Measurements from ENCODE around the gene RPA4.

The RPA4 gene

DNA sequence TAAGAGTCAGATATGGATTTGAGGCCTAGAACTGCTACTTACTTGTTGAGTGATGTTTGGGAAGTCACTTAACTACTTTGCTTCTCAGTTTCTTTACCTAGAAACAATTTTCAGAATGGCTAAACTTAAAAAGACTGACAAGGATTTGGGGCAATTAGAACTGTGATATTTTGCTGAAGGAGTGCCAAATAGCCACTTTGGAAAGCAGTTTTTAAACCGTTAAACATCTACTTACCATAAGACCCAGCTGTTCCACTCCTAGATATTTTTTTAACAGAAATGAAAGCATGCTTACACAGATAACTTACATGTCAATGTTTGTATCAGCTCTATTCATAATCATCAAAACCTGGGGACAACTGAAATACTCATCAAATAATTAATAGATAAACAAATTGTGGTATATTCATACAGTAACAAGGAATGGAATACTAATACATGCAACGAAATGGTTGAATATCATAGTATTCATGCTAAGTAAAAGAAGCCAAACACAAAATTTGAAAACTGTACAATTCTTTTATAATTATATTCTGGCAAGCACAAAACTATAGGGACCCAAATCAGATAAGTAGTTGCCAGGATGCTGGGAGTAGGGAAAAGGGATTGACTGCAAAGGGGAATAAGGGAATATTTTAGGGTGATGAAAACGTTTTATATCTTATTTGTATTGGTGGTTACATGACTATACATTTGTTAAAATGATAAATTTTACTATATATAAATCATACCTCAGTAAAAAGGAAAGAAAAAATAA is 24.0 kb downstream of the RPA4 start:
- H3K4me3 ChIP-seq (ENCODE audit: low read depth, low read length): no peak overlapping the region
- TF ChIP-seq, protein P1, sequence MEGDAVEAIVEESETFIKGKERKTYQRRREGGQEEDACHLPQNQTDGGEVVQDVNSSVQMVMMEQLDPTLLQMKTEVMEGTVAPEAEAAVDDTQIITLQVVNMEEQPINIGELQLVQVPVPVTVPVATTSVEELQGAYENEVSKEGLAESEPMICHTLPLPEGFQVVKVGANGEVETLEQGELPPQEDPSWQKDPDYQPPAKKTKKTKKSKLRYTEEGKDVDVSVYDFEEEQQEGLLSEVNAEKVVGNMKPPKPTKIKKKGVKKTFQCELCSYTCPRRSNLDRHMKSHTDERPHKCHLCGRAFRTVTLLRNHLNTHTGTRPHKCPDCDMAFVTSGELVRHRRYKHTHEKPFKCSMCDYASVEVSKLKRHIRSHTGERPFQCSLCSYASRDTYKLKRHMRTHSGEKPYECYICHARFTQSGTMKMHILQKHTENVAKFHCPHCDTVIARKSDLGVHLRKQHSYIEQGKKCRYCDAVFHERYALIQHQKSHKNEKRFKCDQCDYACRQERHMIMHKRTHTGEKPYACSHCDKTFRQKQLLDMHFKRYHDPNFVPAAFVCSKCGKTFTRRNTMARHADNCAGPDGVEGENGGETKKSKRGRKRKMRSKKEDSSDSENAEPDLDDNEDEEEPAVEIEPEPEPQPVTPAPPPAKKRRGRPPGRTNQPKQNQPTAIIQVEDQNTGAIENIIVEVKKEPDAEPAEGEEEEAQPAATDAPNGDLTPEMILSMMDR (IDR thresholded peaks at IDR 0.05; ENCODE audit: borderline replicate concordance, insufficient read depth, low read depth, low read length): no peak

DNA sequence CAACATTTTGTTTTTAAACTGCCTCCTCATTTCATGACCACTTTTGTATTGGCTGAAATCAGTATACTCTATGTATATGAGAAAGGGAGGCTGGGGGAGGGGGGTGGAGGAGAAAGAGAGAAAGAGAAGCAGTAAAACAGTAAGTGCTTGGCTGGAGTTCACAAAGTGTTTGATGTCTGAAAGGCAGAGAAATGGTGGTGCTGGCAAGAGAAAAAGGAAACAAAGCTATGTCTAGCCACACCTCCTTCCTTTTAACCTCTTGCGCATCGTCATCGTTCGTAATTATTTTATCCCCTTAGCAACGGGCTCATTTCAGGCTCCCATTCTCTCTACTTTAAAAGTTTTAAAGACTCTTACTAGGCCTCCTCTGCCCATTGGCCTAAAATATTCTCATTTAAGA is 25.6 kb downstream of the RPA4 start:
- TF ChIP-seq, protein P1 (IDR thresholded peaks at IDR 0.05; ENCODE audit: borderline replicate concordance, insufficient read depth, low read depth, low read length): no peak
- H3K4me3 ChIP-seq (ENCODE audit: low read depth, low read length): no peak overlapping the region

DNA sequence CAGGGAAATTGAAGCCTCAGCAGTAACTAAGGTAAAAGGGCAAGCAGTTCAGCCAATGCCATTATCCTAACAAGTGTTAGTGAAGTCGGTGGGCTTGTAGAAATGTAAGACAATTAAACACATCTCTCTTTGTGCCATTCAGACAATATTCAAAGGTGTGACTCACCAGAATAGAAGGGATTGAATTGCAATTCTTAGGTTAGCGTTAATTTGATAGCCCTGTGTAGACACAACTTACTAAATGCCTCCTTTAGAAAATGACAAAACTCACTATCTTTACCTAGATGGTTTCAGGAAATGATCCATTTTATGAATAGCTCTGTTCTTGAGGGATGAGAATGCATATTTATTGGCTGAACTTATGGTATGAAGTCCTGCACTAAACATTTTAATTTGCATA is 35.2 kb downstream of the RPA4 start:
- H3K4me3 ChIP-seq (ENCODE audit: low read depth, low read length): no peak overlapping the region
- TF ChIP-seq, protein P1 (IDR thresholded peaks at IDR 0.05; ENCODE audit: borderline replicate concordance, insufficient read depth, low read depth, low read length): no peak

DNA sequence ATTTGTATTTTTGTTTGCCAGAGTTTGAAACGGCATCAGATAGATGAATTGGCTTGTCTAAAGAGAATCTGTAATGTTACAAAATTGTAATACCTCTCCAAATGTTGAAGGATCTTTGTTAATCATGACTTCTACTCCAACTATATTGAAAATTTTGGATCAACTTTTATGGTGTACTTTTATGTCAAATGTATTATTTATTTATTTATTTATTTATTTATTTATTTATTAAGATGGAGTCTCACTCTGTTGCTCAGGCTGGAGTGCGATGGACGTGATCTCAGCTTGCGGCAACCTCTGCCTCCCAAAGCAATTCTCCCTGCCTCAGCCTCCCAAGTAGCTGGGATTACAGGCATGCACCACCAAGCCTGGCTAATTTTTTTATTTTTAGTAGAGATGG is 36.0 kb downstream of the RPA4 start:
- TF ChIP-seq, protein P1 (IDR thresholded peaks at IDR 0.05; ENCODE audit: borderline replicate concordance, insufficient read depth, low read depth, low read length): no peak
- no peak overlapping the region for H3K4me3 ChIP-seq (ENCODE audit: low read depth, low read length)

DNA sequence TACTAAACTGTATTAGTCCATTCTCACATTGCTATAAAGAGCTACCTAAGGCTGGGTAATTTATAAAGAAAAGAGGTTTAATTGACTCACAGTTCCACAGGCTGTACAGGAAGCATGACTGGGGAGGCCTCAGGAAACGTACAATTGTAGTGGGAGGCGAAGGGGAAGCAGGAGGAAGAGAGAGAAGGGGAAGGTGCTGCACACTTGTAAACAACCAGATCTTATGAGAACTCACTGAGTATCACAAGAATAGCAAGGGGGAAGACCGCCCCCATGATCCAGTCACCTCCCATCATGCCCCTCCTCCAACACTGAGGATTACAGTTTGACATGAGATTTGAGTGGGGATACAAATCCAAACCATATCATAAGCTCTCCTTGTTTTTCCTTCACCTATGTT is 40.9 kb downstream of the RPA4 start:
- H3K4me3 ChIP-seq (ENCODE audit: low read depth, low read length): no peak overlapping the region
- TF ChIP-seq, protein P1 (IDR thresholded peaks at IDR 0.05; ENCODE audit: borderline replicate concordance, insufficient read depth, low read depth, low read length): no peak

DNA sequence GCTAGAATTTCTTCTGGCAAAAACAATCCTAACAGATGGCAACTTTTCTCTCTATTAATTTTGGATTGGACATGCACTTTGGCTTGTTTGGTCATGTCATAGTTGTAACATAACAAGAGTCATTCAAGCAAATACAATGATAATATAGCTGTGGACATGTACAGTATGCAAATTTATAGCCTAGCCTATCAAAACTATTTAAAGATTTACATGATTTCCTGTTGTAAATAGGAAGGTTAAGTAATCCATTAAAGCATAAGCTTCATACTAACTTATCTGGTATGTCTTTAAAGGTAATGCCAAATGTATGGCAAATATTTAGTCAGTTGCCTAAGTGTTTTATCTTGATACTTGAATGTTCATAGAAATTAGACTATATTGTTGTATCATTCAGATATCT is 45.3 kb downstream of the RPA4 start:
- TF ChIP-seq, protein P1 (IDR thresholded peaks at IDR 0.05; ENCODE audit: borderline replicate concordance, insufficient read depth, low read depth, low read length): no peak
- H3K4me3 ChIP-seq (ENCODE audit: low read depth, low read length): no peak overlapping the region

Measured in GM12875 (cell line).